ENCODE results near the gene SEC14L5.

Gene SEC14L5

DNA sequence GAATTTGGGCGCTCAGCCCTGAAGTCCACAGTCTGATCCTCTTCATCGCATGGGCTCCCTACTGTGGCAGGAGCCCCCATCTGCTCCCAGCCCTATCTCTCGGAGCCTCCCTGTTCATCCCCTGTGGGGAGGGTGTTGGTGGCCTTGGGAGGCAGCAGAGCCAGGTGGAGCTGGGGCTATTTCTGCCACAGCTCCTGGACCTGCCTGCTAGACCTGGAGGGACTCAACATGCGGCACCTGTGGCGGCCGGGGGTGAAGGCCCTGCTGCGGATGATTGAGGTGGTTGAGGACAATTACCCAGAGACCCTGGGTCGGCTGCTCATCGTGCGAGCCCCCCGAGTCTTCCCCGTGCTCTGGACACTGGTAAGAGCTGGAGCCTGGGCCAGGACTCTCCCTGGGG lies 45.1 kb downstream of the SEC14L5 start:
- H3K27ac ChIP-seq, result no peak overlapping the region
- TF ChIP-seq ZFX (IDR thresholded peaks at IDR 0.05), result no peak
- TF ChIP-seq, protein P1, sequence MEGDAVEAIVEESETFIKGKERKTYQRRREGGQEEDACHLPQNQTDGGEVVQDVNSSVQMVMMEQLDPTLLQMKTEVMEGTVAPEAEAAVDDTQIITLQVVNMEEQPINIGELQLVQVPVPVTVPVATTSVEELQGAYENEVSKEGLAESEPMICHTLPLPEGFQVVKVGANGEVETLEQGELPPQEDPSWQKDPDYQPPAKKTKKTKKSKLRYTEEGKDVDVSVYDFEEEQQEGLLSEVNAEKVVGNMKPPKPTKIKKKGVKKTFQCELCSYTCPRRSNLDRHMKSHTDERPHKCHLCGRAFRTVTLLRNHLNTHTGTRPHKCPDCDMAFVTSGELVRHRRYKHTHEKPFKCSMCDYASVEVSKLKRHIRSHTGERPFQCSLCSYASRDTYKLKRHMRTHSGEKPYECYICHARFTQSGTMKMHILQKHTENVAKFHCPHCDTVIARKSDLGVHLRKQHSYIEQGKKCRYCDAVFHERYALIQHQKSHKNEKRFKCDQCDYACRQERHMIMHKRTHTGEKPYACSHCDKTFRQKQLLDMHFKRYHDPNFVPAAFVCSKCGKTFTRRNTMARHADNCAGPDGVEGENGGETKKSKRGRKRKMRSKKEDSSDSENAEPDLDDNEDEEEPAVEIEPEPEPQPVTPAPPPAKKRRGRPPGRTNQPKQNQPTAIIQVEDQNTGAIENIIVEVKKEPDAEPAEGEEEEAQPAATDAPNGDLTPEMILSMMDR (conservative IDR thresholded peaks at IDR 0.05), result no peak

DNA sequence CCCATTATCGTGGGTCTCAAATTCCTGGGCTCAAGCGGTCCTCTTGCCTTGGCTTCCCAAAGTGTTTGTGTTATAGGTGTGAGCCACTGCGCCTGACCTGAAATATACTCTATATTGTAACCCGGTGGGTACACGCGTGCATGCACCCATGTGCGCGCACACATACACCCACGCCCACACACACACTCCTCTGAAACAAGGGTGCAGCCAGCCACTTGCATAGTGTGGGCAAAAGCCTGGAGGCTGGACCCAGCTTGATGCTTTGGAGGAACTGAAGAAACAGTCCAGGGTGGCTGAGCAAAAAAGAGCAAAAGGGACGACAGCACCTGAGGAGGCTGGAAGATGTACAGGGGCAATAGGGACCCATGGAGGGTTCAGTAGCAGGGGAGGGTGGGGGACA lies 45.7 kb downstream of the SEC14L5 start:
- TF ChIP-seq, protein P1 (conservative IDR thresholded peaks at IDR 0.05), result no peak
- TF ChIP-seq ZFX (IDR thresholded peaks at IDR 0.05), result no peak
- H3K27ac ChIP-seq, result no peak overlapping the region

DNA sequence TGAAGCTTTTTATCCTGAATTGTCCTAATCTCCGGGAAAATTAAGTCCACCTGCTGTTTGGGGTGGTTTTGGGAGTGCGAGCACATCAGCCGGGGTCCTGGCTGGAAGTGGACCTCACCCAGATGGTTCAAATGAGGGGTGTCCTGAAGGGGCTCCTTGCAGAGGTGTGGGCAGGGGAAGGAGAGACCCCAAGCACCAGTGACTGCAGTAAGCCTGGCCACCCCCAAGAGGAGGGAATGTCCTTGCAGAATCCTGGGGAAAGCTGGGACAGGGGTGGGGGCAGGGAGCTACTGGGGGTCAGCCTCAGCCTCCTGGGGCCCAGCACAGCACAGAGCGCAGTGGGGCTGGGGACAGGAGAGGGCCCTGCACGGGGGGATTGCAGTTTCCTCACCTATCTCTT lies 46.2 kb downstream of the SEC14L5 start:
- H3K27ac ChIP-seq, result no peak overlapping the region
- no peak for TF ChIP-seq ZFX (IDR thresholded peaks at IDR 0.05)
- TF ChIP-seq, protein P1 (conservative IDR thresholded peaks at IDR 0.05), result no peak

DNA sequence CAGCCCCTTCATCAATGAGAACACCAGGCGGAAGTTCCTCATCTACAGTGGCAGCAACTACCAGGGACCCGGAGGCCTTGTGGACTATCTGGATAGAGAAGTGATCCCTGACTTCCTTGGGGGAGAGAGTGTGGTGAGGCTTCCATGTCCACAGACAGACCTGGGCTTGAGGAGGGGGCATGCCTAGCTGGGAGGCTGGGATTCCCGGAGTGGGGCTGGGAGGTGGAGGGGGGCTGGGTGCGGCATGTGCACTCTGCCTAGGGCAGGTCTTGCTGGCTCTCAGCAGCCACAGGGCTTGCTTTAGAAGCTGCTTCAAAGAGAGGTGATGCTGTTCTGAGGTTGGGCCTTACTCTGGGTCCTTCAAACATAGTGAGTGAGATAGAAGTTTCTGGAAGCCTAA lies 47.8 kb downstream of the SEC14L5 start:
- no peak for TF ChIP-seq ZFX (IDR thresholded peaks at IDR 0.05)
- TF ChIP-seq, protein P1 (conservative IDR thresholded peaks at IDR 0.05), result no peak
- no peak overlapping the region for H3K27ac ChIP-seq

DNA sequence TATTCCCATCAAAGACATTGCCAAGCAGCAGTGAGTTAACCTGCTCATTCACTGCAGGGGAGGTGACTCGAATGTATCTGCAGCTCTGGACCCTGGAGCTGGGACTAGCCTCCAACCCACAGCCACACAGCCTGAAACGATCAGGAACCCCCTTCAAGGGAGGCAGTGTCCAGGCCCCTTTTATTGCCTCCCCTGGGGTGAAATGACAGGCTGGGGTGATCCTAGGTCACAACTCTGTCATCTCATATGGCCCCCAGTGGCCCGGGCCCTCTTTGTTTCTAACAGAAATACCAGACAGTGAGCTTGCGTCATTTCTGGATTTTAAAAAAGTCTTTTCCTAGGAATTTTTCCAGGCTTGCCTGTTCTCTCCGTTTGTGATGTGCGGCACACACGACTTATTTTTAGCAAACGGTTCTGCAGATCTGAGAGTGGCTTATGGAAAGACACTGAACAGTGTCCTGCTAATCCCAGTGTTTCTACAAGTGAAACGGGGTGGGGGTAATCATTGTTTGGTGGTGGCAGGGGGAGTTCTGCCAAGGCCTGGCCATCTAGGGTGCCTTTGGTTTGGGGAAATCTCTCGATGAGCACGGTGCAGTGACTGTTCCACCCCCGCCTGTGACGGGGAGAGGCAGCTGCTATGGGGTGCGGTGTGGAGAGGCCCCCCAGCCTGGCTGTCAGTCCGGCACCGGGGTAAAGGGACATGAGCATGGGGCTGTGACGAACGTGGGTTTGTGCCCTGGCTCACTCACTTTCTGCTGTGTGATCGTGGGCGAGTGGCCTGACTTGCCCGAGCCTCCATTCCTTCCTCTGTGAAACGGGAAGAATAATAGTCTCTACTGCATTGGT lies 48.4 kb downstream of the SEC14L5 start:
- H3K27ac ChIP-seq, result no peak overlapping the region
- no peak for TF ChIP-seq ZFX (IDR thresholded peaks at IDR 0.05)
- TF ChIP-seq, protein P1 (conservative IDR thresholded peaks at IDR 0.05), result no peak

DNA sequence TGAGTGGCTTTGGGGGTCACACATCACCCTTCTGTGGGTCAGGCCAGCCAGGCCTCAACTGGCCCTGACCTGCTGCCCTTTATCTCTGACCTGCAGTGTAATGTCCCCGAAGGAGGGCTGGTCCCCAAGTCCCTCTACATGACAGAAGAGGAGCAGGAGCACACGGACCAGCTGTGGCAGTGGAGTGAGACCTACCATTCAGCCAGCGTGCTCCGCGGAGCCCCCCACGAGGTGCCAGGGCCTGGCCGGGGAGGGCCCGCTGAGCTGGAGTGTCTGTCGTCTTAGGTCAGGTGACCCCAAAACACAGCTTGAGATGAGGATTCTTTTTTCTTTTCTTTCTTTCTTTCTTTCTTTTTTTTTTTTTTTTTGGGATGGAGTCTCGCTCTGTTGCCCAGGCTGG lies 49.1 kb downstream of the SEC14L5 start:
- no peak for TF ChIP-seq ZFX (IDR thresholded peaks at IDR 0.05)
- TF ChIP-seq, protein P1 (conservative IDR thresholded peaks at IDR 0.05), result no peak
- no peak overlapping the region for H3K27ac ChIP-seq

DNA sequence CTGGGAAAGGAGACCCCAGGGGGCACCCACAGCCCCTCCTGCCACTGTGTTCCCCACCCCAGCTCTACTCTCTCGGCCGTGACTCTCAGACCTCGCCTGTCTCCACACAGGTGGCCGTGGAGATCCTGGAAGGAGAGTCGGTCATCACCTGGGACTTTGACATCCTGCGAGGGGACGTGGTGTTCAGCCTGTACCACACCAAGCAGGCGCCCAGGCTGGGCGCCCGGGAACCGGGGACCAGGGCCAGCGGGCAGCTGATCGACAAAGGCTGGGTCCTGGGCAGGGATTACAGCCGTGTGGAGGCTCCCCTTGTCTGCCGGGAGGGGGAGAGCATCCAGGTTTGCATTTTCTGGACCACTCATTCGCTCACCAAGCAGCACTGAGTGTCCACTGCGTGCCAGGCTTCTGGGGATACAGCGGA lies 50.2 kb downstream of the SEC14L5 start:
- no peak overlapping the region for H3K27ac ChIP-seq
- TF ChIP-seq ZFX (IDR thresholded peaks at IDR 0.05), result no peak
- TF ChIP-seq, protein P1 (conservative IDR thresholded peaks at IDR 0.05), result no peak
